ENCODE results near the gene RGS7.
"Not testable (repeated sequence)": the region's sequence is repeated elsewhere in the genome, so short reads cannot be mapped to it uniquely, and the experiment has no call there.

The RGS7 gene

GRCh38 chr1:240813720-240814119 lies 543.3 kb downstream of the RGS7 start:
- DNase-seq: no peak

GRCh38 chr1:240811256-240811655 lies 545.7 kb downstream of the RGS7 start:
- no peak for DNase-seq

- DNase-seq: no peak
Measured at GRCh38 chr1:240808381-240808780, 548.6 kb downstream of the RGS7 start.

DNA sequence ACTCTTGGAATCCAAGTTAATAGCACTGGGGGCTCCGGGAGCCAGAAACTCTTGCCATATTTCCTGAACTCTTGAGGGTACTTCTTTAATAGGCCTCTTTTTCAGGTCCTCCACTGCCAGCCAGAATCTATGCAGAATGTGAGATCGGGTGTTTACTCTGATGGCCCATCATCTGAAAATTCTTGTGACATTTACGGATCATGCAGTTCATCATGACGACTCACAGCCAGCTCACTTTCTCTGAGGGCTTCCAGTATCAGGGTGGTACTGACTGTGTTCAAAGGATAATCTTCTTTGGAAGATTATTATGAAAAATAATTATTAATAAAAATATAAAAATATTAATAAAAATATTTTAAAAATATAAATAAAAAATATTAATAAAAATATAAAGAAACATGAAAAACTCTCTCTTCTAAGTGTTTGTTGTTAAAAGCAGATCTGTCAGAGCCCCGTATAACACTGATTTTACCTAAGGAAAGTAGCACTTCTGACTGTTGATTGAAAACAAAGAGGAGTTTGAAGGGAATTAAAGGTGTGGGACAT lies 550.7 kb downstream of the RGS7 start:
- DNase-seq: no peak

DNA sequence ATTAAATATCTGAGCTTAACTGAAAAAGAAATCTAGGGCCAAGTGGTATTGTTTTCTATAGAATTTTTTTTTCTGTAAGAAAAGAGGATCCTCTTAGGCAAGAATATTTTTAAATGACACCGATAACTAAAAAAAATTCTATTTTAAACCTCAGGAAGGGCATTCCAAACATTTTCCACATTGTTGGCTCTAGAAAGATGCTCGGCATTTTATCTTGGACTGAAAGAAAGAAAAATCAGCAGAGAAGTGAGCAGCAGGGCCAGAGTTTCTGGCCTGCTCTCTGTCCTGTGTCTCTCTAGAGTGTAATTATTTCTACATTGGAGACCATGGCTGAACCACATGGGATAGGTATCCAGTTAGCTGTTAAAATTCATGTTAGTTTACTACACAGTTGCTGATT lies 552.5 kb downstream of the RGS7 start:
- no peak for DNase-seq

DNA sequence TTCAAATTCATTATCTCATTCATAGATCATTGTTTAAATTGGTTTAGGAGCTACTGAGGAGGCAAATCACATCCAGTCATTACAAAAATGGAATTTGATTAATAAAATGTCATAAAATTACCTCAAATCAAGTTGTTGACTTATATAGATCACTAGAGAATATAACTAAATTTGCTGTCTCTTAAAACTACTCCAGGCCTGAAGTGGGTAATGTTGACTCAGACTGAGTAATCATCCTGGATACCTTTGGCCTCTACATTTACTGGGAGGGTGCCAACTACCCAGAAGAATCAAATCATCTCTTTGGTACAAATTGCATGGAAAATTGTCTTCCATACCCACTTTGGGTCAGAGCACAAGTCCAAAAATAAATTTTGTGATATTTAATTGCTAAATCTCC lies 553.9 kb downstream of the RGS7 start:
- no peak for DNase-seq

DNA sequence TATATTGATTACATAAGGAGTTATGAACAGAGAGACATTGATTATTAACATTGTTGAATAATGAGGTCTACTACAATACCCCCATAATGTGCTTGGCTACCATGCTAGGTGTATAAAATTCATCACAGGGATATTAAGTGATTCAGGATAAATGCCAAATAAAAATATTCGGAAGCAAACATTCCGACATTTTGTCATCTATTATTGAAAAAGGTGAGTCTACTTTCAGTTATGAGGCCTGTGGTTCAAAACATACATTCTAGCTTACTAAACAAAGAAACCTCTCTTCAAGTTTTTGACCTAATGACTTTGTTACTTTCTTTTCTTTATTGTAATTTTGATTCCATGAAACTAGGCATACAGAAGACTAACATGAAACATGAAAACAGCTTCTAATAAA lies 554.7 kb downstream of the RGS7 start:
- no peak for DNase-seq

- no peak for DNase-seq
Measured at GRCh38 chr1:240801442-240801841, 555.6 kb downstream of the RGS7 start.

- DNase-seq: no peak
Measured at GRCh38 chr1:240800291-240800690, 556.7 kb downstream of the RGS7 start.

GRCh38 chr1:240797050-240797449 lies 560.0 kb downstream of the RGS7 start:
- DNase-seq: no peak

DNA sequence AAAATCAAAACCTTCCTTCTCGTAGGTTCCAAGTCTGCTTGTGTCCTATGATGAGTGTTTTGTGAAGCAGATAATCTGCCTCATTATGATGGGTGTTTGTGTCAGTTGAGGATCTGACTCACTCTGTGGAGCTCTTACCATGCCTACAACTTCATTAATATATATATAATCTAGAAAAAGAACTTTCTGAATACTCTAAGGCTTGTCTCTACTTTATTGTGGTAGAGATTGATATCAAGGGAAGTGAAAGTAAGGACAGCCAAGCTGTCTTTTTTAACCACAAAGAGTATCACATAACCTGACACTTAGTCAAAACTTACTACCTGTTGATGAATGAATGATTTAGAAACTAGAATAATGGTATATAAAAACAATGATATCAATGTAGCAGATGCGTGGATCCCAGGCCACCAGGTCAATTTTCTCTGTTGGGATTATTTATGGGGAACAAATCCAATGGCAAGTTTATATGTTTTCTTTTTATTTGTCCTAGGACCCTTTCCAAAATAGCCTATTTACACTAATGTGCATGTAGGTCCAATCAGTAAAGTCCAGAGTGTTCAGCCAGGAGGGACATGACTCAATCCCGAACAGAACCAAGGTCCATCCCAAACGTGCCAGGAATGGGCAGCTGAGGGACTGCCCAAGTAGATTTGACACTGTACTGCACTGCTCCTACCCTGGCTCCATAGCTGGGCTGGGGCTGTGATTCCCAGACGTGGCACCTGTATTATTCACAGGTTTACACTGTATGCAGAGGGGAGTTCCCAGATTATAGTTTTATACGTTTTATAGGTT lies 562.8 kb downstream of the RGS7 start:
- DNase-seq: no peak

DNA sequence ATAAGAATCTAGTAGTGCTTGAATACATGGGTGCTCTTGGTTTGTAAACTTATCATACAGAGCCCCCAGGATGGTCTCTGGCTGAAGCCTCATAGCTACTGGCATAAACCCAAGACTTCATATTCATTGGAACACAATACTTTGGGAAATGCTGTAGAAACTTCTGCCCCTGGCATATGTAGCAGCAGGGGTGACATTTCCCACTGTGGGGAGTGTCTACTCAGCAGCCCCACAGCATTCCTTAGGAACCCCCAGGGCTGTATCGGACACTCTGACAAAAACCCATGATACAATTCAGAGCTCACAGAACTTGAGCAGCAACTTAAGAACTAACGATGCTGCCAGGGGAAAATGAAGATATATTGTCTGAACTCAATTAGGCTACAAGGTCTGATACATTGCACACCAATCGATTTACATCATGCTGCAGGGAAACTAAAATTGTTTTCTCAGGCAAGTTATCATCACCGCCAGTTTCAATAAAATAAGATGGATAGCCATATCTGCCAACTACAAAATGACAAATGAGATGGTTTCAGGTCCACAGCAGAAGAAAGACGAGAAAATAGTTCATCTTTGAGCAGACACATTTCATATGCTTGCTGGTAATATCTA lies 564.0 kb downstream of the RGS7 start:
- no peak for DNase-seq

- no peak for DNase-seq
Measured at GRCh38 chr1:240790856-240791255, 566.1 kb downstream of the RGS7 start.

DNA sequence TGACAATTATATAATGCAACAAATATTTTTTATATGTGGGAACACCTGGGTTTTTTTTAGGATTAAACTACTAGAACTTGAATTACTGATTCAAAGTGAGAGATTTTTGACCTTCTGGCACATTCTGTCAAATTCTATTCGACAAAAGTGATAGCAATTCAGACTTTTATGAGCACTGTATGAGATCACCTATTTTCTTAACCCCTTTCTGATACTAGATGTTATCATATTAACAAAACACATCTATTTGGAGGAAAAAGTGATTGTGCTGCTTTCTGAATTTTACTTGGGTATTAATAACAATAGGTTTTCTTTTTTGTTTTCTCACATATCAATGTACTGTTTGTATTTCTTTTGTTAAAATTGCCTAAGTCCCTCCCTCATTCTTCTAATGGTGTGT lies 570.1 kb downstream of the RGS7 start:
- DNase-seq: no peak

GRCh38 chr1:240784776-240785175 lies 572.2 kb downstream of the RGS7 start:
- DNase-seq: no peak

DNA sequence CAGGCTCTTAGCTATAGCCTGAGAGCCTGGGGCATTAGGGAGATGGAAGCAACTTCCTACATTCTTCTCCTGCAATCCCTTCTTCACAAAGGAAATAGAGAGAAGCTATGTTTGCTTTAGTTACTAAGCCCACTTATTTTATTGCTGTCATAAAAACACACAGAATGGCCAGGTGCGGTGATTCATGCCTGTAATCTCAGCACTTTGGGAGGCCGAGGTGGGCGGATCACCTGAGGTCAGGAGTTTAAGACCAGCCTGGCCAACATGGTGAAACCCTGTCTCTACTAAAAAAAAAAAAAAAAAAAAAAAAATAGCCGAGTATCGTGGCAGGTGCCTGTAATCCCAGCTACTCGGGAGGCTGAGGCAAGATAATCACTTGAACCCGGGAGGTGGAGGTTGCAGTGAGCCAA lies 573.3 kb downstream of the RGS7 start:
- not testable (repeated sequence) for DNase-seq

GRCh38 chr1:240776237-240776636 lies 580.8 kb downstream of the RGS7 start:
- no peak for DNase-seq

- DNase-seq: no peak
Measured at GRCh38 chr1:240772131-240772530, 584.9 kb downstream of the RGS7 start.

GRCh38 chr1:240771450-240771849 lies 585.6 kb downstream of the RGS7 start:
- no peak for DNase-seq

DNA sequence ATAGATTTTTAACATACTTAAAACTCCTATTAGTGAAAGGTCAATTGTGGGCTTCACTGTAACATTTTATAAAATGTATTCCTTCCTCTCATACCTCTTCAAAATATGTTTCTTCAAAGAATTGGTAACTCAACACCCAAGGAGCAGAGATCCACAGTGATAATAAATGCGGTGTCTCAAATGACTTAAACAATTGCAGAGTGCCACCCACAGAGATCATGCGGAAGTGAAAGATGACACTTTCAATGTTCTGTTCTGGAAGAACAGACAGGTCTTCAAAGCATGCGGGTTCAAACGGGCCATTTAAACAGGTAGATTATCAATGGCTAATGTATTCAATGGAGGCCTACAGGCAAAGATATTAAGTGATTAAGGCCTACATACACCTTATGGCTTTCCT lies 588.0 kb downstream of the RGS7 start:
- DNase-seq: no peak

GRCh38 chr1:240766831-240767230 lies 590.2 kb downstream of the RGS7 start:
- DNase-seq: no peak

- no peak for DNase-seq
Measured at GRCh38 chr1:240765732-240766363, 591.2 kb downstream of the RGS7 start.

DNA sequence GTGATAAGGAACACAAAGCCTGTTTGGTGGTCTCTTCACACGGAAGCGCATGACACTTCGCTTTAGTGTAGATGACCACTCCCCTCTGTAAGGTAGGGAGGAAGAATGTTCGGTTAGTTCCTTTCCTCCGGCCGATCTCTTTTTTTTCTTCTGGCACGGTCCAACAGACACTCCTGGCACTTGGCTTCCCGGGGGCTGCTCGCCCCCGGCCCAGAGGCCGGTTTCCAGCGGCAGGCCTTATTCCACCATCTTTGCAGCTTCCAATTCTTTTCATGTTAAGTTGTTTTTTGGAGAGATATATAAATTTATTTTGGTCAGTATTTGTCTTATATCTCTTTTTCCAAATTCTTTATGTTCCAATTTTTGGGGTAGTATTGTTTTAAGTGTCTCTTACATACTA lies 593.2 kb downstream of the RGS7 start:
- no peak for DNase-seq

- DNase-seq: not testable (repeated sequence)
Measured at GRCh38 chr1:240763095-240763494, 593.9 kb downstream of the RGS7 start.
